NB4 (cell line): ENCODE data around the gene SUCLG1.

Experiments used
- POLR2A ChIP-seq: IDR thresholded peaks from 2 replicates; pipeline ENCODE4 v1.6.1; 2011; ENCODE audit warnings: mild to moderate bottlenecking; ENCODE audit not compliant: insufficient read length; ENCODE audit errors: extremely low read depth
- TF ChIP-seq, protein P1 (sequence below): IDR thresholded peaks from one replicate; pipeline ENCODE4 v1.5.1; 2012; ENCODE audit warnings: low read depth, low read length

DNA sequence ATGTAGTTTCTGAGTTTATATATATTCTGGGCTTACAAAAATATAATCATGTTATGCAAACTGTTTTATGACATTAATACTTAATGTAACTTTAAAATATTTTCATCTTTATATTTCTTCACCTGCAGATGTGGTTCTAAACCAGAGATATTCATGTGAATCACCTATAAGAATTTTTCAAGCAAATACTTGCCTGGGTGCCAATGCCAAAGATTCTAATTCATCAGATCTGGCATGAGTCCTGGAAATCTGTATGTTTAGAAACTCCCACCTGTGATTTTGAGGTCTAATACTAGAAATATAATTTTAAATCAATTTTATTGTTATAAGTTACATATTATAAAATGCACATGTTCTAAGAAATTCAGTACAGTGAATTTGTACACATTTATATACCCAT, 37.3 kb upstream of the SUCLG1 start:
- TF ChIP-seq, protein P1, sequence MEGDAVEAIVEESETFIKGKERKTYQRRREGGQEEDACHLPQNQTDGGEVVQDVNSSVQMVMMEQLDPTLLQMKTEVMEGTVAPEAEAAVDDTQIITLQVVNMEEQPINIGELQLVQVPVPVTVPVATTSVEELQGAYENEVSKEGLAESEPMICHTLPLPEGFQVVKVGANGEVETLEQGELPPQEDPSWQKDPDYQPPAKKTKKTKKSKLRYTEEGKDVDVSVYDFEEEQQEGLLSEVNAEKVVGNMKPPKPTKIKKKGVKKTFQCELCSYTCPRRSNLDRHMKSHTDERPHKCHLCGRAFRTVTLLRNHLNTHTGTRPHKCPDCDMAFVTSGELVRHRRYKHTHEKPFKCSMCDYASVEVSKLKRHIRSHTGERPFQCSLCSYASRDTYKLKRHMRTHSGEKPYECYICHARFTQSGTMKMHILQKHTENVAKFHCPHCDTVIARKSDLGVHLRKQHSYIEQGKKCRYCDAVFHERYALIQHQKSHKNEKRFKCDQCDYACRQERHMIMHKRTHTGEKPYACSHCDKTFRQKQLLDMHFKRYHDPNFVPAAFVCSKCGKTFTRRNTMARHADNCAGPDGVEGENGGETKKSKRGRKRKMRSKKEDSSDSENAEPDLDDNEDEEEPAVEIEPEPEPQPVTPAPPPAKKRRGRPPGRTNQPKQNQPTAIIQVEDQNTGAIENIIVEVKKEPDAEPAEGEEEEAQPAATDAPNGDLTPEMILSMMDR: no peak
- TF ChIP-seq POLR2A: no peak
